ENCODE results near the gene ADAMTSL2.

DNA sequence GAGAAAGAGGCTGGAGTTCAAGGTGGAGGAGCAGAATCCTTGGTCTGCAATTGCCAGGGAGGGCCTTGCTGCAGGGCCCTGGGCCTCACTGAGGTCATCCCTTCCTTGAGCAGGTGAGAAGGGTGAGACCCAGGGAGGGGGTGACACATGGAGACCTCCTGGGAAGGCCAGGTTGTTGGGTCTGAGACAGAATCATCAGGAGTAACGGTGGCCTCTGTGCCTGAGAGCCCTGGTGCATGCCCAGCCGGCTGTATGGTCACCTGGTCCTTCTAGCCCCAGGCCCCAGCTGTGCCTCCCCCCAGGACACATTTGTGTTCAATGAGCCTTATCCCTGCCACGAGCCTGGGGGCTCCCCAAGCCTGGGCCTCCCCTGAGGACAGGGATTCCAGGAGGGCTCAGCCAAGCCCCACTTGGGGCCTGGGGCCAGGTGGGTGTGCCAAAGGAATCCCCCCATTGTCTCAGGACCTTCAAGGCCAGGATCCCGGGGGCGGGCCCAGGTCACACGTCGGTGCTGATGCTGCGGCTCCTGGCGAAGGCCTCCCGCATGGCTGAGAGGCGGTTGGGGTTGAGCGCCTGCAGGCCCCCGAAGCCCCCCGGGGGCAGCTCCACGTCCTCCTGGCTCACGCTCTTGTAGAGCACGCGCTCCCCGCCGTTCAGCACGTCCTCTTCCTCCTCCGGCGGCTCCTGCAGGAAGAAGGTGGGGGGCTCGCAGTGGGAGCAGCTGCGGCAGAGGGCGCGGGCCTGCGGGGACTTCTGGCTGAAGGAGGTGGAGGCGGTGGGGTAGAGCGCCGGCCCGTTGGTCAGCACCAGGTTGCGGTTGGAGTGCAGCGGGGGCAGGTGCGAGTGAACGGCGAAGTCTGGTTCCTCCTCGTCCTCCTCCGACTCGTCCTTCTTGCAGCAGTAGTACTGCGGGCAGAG is 44.3 kb downstream of the ADAMTSL2 start:
- TF ChIP-seq, protein P1, sequence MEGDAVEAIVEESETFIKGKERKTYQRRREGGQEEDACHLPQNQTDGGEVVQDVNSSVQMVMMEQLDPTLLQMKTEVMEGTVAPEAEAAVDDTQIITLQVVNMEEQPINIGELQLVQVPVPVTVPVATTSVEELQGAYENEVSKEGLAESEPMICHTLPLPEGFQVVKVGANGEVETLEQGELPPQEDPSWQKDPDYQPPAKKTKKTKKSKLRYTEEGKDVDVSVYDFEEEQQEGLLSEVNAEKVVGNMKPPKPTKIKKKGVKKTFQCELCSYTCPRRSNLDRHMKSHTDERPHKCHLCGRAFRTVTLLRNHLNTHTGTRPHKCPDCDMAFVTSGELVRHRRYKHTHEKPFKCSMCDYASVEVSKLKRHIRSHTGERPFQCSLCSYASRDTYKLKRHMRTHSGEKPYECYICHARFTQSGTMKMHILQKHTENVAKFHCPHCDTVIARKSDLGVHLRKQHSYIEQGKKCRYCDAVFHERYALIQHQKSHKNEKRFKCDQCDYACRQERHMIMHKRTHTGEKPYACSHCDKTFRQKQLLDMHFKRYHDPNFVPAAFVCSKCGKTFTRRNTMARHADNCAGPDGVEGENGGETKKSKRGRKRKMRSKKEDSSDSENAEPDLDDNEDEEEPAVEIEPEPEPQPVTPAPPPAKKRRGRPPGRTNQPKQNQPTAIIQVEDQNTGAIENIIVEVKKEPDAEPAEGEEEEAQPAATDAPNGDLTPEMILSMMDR (IDR thresholded peaks at IDR 0.05; ENCODE audit: insufficient read depth, low read length): no peak
- TF ChIP-seq POLR2AphosphoS5 (IDR thresholded peaks at IDR 0.05; ENCODE audit: low read depth) (no peak), REST (IDR thresholded peaks at IDR 0.05; ENCODE audit: insufficient replicate concordance, low read depth) (no peak), SPI1 (IDR thresholded peaks at IDR 0.05; ENCODE audit: borderline replicate concordance, low read depth) (no peak)

Measured in HL-60 (cell line).